Activated CD4-positive, alpha-beta T cell treated with anti-CD3 and anti-CD28 coated beads, Interleukin-2, amount 10 ng/mL, durations not matched to agents 24 days and 14 days (primary cell): ENCODE results near the gene BEGAIN. TPM values are rescaled to one million over a fixed set of nuclear protein-coding genes. Genes with fewer than 3 reads are reported as not detected.

Experiments used
- DNase-seq: peaks from one replicate; pipeline ENCODE4 v3.0.0; 2022
- H3K27ac Mint-ChIP-seq: one replicate; pipeline ENCODE4 v1.8.0; 2022; ENCODE audit warnings: mild to moderate bottlenecking, mixed read lengths
- H3K27me3 Mint-ChIP-seq: one replicate; pipeline ENCODE4 v1.8.0; 2022; ENCODE audit warnings: mixed read lengths
- H3K36me3 Mint-ChIP-seq: one replicate; pipeline ENCODE4 v1.8.0; 2022; ENCODE audit warnings: low read depth, mild to moderate bottlenecking, mixed read lengths
- H3K4me1 Mint-ChIP-seq: one replicate; pipeline ENCODE4 v1.8.0; 2021; ENCODE audit warnings: mixed read lengths
- H3K4me3 Mint-ChIP-seq: one replicate; pipeline ENCODE4 v1.8.0; 2022; ENCODE audit warnings: mild to moderate bottlenecking, moderate library complexity, mixed read lengths
- H3K9me3 Mint-ChIP-seq: one replicate; pipeline ENCODE4 v1.8.0; 2021; ENCODE audit warnings: mixed read lengths
- intact Hi-C: fragments of 100-400 bp; cut with micrococcal nuclease; formaldehyde crosslinking; loops from one replicate; pipeline ENCODE4 v1.15.1; 2023
- total RNA-seq: library from RNA; stranded (reverse); gene quantifications from 2 replicates; pipeline ENCODE4 v1.2.3, GENCODE V29; 2022

BEGAIN gene
- total RNA-seq, 1 donor from 2014 or later = 4.8 TPM

- peaks cover 3% of the 10 kb centered on the region for H3K4me1 Mint-ChIP-seq
- no peak overlapping the region for H3K4me3 Mint-ChIP-seq
- peaks cover 50% of the 10 kb centered on the region for H3K27me3 Mint-ChIP-seq
- no peak overlapping the region for H3K27ac Mint-ChIP-seq
- H3K9me3 Mint-ChIP-seq = no peaks in the 10 kb centered on the region
- no peak for DNase-seq
- intact Hi-C loops = no loop called here
- no peaks in the 10 kb centered on the region for H3K36me3 Mint-ChIP-seq
Measured at GRCh38 chr14:100568164-100568997, 18.8 kb downstream of the BEGAIN start.

- Mint-ChIP-seq H3K27me3 (peaks cover 49% of the 10 kb centered on the region), H3K4me3 (no peak overlapping the region), H3K36me3 (no peaks in the 10 kb centered on the region), H3K9me3 (no peaks in the 10 kb centered on the region), H3K27ac (no peak overlapping the region), H3K4me1 (peaks cover 2% of the 10 kb centered on the region)
- DNase-seq = no peak
- intact Hi-C loops = no loop called here
Measured at GRCh38 chr14:100567877-100568163, 19.4 kb downstream of the BEGAIN start.

- intact Hi-C loops = no loop called here
- Mint-ChIP-seq H3K9me3 (no peaks in the 10 kb centered on the region), H3K27me3 (peaks cover 45% of the 10 kb centered on the region), H3K27ac (no peak overlapping the region), H3K36me3 (no peaks in the 10 kb centered on the region), H3K4me1 (no peaks in the 10 kb centered on the region), H3K4me3 (peak overlapping the region; percentile 30)
- DNase-seq = no peak
Measured at GRCh38 chr14:100567009-100567876, 20.0 kb downstream of the BEGAIN start.

GRCh38 chr14:100566586-100566985 is 20.6 kb downstream of the BEGAIN start:
- no peaks in the 10 kb centered on the region for H3K4me1 Mint-ChIP-seq
- intact Hi-C loops = no loop called here
- H3K27me3 Mint-ChIP-seq = peaks cover 40% of the 10 kb centered on the region
- H3K36me3 Mint-ChIP-seq = no peaks in the 10 kb centered on the region
- H3K27ac Mint-ChIP-seq = no peak overlapping the region
- no peak for DNase-seq
- no peaks in the 10 kb centered on the region for H3K9me3 Mint-ChIP-seq
- H3K4me3 Mint-ChIP-seq = peak overlapping the region; percentile 30

GRCh38 chr14:100566119-100566518 is 21.1 kb downstream of the BEGAIN start:
- no peaks in the 10 kb centered on the region for H3K36me3 Mint-ChIP-seq
- no peak for DNase-seq
- no peaks in the 10 kb centered on the region for H3K9me3 Mint-ChIP-seq
- H3K27me3 Mint-ChIP-seq = peaks cover 37% of the 10 kb centered on the region
- H3K4me3 Mint-ChIP-seq = peak overlapping the region; percentile 18
- H3K4me1 Mint-ChIP-seq = no peaks in the 10 kb centered on the region
- no peak overlapping the region for H3K27ac Mint-ChIP-seq
- intact Hi-C loops = no loop called here

- Mint-ChIP-seq H3K27me3 (peaks cover 35% of the 10 kb centered on the region), H3K27ac (no peak overlapping the region), H3K4me3 (no peak overlapping the region), H3K36me3 (no peaks in the 10 kb centered on the region), H3K4me1 (no peaks in the 10 kb centered on the region), H3K9me3 (no peaks in the 10 kb centered on the region)
- DNase-seq = no peak
- intact Hi-C loops = no loop called here
Measured at GRCh38 chr14:100565650-100566049, 21.6 kb downstream of the BEGAIN start.

- H3K4me1 Mint-ChIP-seq = no peaks in the 10 kb centered on the region
- intact Hi-C loops = no loop called here
Measured at GRCh38 chr14:100564512-100564911, 22.7 kb downstream of the BEGAIN start.

GRCh38 chr14:100562751-100563150 is 24.5 kb downstream of the BEGAIN start:
- H3K4me3 Mint-ChIP-seq = no peak overlapping the region
- peaks cover 21% of the 10 kb centered on the region for H3K27me3 Mint-ChIP-seq
- H3K4me1 Mint-ChIP-seq = peaks cover 3% of the 10 kb centered on the region
- no peaks in the 10 kb centered on the region for H3K9me3 Mint-ChIP-seq
- DNase-seq = no peak
- intact Hi-C loops = no loop called here
- H3K27ac Mint-ChIP-seq = no peak overlapping the region
- no peaks in the 10 kb centered on the region for H3K36me3 Mint-ChIP-seq

More at GRCh38 chr14:100564512-100564911, 22.7 kb downstream of the BEGAIN start:
- no peak for DNase-seq
- Mint-ChIP-seq H3K36me3 (no peaks in the 10 kb centered on the region), H3K27ac (no peak overlapping the region), H3K4me3 (no peak overlapping the region), H3K9me3 (no peaks in the 10 kb centered on the region), H3K27me3 (peaks cover 26% of the 10 kb centered on the region)

- intact Hi-C loops = no loop called here
- H3K27ac Mint-ChIP-seq = no peak overlapping the region
- no peaks in the 10 kb centered on the region for H3K36me3 Mint-ChIP-seq
Measured at GRCh38 chr14:100561005-100561404, 26.2 kb downstream of the BEGAIN start.

GRCh38 chr14:100560471-100560870 is 26.7 kb downstream of the BEGAIN start:
- Mint-ChIP-seq H3K36me3 (no peaks in the 10 kb centered on the region), H3K4me1 (peaks cover 6% of the 10 kb centered on the region), H3K4me3 (no peak overlapping the region), H3K9me3 (no peaks in the 10 kb centered on the region), H3K27ac (no peak overlapping the region), H3K27me3 (peaks cover 11% of the 10 kb centered on the region)
- intact Hi-C loops = no loop called here
- DNase-seq = no peak

More at GRCh38 chr14:100561005-100561404, 26.2 kb downstream of the BEGAIN start:
- DNase-seq = no peak
- Mint-ChIP-seq H3K9me3 (no peaks in the 10 kb centered on the region), H3K27me3 (peaks cover 14% of the 10 kb centered on the region), H3K4me1 (peaks cover 6% of the 10 kb centered on the region), H3K4me3 (no peak overlapping the region)

GRCh38 chr14:100559455-100559854 is 27.8 kb downstream of the BEGAIN start:
- Mint-ChIP-seq H3K27me3 (peaks cover 6% of the 10 kb centered on the region), H3K27ac (no peak overlapping the region), H3K9me3 (no peaks in the 10 kb centered on the region), H3K4me1 (peaks cover 6% of the 10 kb centered on the region), H3K36me3 (no peaks in the 10 kb centered on the region), H3K4me3 (no peak overlapping the region)
- DNase-seq = no peak
- intact Hi-C loops = no loop called here

- no peak overlapping the region for H3K27ac Mint-ChIP-seq
- H3K36me3 Mint-ChIP-seq = no peaks in the 10 kb centered on the region
- peaks cover 1% of the 10 kb centered on the region for H3K27me3 Mint-ChIP-seq
- H3K4me1 Mint-ChIP-seq = peaks cover 6% of the 10 kb centered on the region
- no peaks in the 10 kb centered on the region for H3K9me3 Mint-ChIP-seq
- intact Hi-C loops = no loop called here
- no peak overlapping the region for H3K4me3 Mint-ChIP-seq
- DNase-seq = no peak
Measured at GRCh38 chr14:100558966-100559365, 28.3 kb downstream of the BEGAIN start.

GRCh38 chr14:100558226-100558625 is 29.0 kb downstream of the BEGAIN start:
- H3K4me3 Mint-ChIP-seq = no peak overlapping the region

GRCh38 chr14:100557658-100558057 is 29.6 kb downstream of the BEGAIN start:
- H3K27ac Mint-ChIP-seq = no peak overlapping the region
- no peak overlapping the region for H3K4me3 Mint-ChIP-seq
- H3K36me3 Mint-ChIP-seq = no peaks in the 10 kb centered on the region
- intact Hi-C loops = no loop called here
- peaks cover 6% of the 10 kb centered on the region for H3K4me1 Mint-ChIP-seq
- H3K9me3 Mint-ChIP-seq = no peaks in the 10 kb centered on the region
- H3K27me3 Mint-ChIP-seq = no peaks in the 10 kb centered on the region
- no peak for DNase-seq

More at GRCh38 chr14:100558226-100558625, 29.0 kb downstream of the BEGAIN start:
- intact Hi-C loops = no loop called here
- Mint-ChIP-seq H3K27me3 (peaks cover under 1% of the 10 kb centered on the region), H3K36me3 (no peaks in the 10 kb centered on the region), H3K4me1 (peaks cover 6% of the 10 kb centered on the region), H3K27ac (no peak overlapping the region), H3K9me3 (no peaks in the 10 kb centered on the region)
- DNase-seq = no peak
